ENCODE data around the gene CTNNAL1. TPM values are rescaled to one million over a fixed set of nuclear protein-coding genes. Genes with fewer than 3 reads are reported as not detected.
"Not testable (repeated sequence)": the region's sequence is repeated elsewhere in the genome, so short reads cannot be mapped to it uniquely, and the experiment has no call there.

Gene CTNNAL1, protein sequence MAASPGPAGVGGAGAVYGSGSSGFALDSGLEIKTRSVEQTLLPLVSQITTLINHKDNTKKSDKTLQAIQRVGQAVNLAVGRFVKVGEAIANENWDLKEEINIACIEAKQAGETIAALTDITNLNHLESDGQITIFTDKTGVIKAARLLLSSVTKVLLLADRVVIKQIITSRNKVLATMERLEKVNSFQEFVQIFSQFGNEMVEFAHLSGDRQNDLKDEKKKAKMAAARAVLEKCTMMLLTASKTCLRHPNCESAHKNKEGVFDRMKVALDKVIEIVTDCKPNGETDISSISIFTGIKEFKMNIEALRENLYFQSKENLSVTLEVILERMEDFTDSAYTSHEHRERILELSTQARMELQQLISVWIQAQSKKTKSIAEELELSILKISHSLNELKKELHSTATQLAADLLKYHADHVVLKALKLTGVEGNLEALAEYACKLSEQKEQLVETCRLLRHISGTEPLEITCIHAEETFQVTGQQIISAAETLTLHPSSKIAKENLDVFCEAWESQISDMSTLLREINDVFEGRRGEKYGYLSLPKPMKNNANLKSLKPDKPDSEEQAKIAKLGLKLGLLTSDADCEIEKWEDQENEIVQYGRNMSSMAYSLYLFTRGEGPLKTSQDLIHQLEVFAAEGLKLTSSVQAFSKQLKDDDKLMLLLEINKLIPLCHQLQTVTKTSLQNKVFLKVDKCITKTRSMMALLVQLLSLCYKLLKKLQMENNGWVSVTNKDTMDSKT
- 61.3 TPM for total RNA-seq
- 28.3 TPM for polyA plus RNA-seq

DNA sequence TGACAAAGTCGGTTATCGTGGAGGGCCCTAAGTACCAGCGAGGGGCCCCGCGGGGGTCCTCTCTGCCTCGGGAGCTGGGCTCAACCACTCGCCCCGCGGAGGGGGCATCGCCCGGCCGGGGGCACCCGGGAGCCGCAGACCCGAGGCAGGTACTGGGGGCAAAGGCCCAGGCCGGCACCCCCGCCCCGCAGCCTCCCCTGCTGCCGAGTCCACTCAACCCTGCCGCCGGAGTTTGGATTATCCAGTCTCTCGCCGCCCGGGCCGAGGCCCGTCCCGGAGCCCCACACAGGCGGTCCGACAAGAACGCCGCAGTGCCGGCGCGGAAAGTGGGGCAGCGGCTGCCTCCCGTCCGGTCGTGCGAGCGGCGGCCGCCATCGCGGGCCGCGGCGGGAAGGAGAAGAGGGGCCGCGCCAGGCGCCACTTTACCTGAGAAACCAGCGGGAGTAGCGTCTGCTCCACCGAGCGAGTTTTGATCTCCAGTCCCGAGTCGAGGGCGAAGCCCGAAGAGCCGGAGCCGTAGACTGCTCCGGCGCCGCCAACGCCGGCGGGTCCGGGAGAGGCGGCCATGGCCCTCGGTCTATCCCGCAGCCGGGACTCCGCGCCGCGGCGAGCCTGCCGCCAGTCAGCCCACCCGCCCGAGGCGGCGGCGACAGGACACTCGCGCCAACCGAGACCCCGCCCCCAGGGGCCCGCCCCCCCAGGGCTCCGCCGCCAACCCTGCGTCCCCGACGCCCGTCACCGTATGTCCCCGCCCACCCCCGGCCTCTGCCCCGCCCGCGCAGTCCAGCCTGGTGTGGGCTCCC lies at the start of gene CTNNAL1:
TSS of gene CTNNAL1 (minus strand) at position 624 of the 803 bp plus-strand sequence. CDS start at position 567, 57 bp downstream.
- peak; percentile 50 for DNase-seq (ENCODE audit: extremely low spot score)
- peak within 1 kb of the TSS; percentile 93 for H3K27ac ChIP-seq (ENCODE audit: low read depth)
- no peaks in the 10 kb centered on the region for H3K4me1 ChIP-seq (ENCODE audit: insufficient read depth)
- under 1% methylated on average over 99 of the region's 99 CpGs for WGBS
- peak within 1 kb of the TSS; percentile 89 for H3K4me3 ChIP-seq (ENCODE audit: low read depth, low read length)
- peaks cover 2% of the 10 kb centered on the region for H3K36me3 ChIP-seq (ENCODE audit: insufficient read depth)

DNA sequence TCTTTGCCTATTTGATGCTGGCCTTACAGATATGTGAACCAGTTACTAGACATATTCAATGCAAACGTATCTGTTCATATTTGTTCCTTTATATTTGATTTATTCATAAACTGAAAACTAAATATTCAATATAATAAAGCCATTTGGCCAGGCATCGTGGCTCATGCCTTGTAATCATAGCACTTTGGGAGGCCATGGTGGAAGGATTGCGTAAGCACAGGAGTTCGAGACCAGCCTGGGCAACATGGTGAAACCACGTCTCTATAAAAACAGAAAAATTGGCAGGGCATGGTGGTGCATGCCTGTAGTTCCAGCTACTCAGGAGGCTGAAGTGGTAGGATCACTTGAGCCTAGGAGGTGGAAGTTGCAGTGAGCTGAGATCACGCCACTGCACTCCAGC lies 49.2 kb upstream of the CTNNAL1 start:
- 92% methylated on average over 6 of the region's 6 CpGs for WGBS
- H3K36me3 ChIP-seq (ENCODE audit: insufficient read depth), result peaks cover 6% of the 10 kb centered on the region
- H3K27ac ChIP-seq (ENCODE audit: low read depth), result no peak overlapping the region

DNA sequence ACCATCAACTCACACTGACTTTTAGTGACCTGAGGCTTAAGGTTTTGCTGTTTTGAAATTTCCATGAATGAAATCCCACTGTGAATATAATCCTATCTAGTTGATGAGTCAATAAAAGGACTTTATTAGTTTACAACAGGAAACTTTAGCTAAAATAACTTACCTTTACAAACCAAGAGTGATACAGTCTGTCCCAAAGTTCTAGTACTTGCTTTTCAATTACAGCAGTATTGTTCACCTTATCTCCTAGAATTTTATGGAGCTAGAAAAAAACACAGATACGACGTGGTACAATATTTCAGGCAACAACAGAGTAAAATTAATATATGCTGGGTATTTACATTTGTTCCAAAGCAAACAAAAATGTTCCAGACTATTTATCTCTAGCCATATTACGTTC lies 46.9 kb upstream of the CTNNAL1 start:
- DNase-seq (ENCODE audit: extremely low spot score), result no peak
- 79% methylated on average over 3 of the region's 3 CpGs for WGBS
- Histone ChIP-seq H3K4me1 (ENCODE audit: insufficient read depth) (no peaks in the 10 kb centered on the region), H3K4me3 (ENCODE audit: low read depth, low read length) (no peak overlapping the region), H3K36me3 (ENCODE audit: insufficient read depth) (peaks cover 6% of the 10 kb centered on the region), H3K27ac (ENCODE audit: low read depth) (no peak overlapping the region)

More for the DNA sequence above, 49.2 kb upstream of the CTNNAL1 start:
- Histone ChIP-seq H3K4me1 (ENCODE audit: insufficient read depth) (no peaks in the 10 kb centered on the region), H3K4me3 (ENCODE audit: low read depth, low read length) (no peak overlapping the region)
- no peak for DNase-seq (ENCODE audit: extremely low spot score)

DNA sequence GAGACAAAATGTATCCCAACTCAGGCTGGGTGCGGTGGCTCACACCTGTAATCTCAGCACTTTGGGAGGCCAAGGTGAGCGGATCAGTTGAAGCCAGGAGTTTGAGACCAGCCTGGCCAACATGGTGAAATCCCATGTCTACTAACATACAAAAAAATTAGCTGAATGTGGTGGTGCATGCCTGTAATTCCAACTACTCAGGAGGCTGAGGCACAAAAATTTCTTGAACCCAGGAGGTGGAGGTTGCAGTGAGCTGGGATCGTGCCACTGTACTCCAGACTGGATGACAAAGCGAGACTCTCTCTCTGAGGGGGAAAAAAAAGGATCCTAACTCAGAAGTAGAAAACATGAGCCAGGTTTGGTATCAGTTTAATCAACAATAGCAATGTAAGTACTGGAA lies 39.8 kb upstream of the CTNNAL1 start:
- H3K4me3 ChIP-seq (ENCODE audit: low read depth, low read length); H3K27ac ChIP-seq (ENCODE audit: low read depth); H3K36me3 ChIP-seq (ENCODE audit: insufficient read depth); DNase-seq (ENCODE audit: extremely low spot score); H3K4me1 ChIP-seq (ENCODE audit: insufficient read depth): not testable (repeated sequence)
- 98% methylated on average over 4 of the region's 4 CpGs for WGBS

DNA sequence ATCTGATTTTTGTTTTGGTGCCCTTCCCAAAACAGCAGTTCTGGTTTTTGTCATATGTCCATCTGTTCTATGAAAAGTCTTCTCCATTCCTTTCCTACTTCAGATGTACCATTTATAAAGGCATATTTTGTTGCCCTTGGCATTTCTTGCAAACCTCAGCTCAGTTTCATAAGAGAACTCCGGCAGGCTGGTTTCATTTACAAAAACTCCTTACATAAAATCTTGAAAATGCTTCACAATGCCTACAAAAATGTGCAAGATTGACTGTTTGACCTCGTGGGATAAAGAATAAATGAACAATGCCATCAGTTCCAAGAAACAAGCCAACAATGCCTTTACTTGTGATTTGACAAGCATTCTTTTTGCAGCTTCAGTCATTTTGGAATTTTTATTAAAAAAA lies 39.1 kb upstream of the CTNNAL1 start:
- H3K27ac ChIP-seq (ENCODE audit: low read depth), result no peak overlapping the region
- H3K4me1 ChIP-seq (ENCODE audit: insufficient read depth), result no peaks in the 10 kb centered on the region
- peaks cover 8% of the 10 kb centered on the region for H3K36me3 ChIP-seq (ENCODE audit: insufficient read depth)
- no peak overlapping the region for H3K4me3 ChIP-seq (ENCODE audit: low read depth, low read length)
- DNase-seq (ENCODE audit: extremely low spot score), result no peak
- WGBS, result 85% methylated on average over 2 of the region's 2 CpGs

DNA sequence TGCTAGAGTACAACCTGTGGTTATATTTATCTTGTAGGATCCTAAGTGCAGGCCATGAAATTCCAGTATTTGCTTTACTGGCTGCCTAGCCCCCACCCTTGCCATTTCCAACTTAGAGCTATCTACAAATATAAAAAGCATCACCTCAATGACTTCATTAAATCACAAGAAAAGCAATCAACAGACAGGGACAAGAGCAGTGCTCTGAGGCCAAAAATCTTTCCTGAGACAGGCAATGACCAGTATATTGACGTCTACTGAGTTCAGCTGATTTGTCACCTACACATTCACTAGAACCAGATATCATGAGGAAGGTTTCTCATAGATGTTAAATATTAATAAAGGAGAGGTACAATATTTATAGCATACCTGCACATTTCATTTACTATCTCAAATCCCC lies 38.4 kb upstream of the CTNNAL1 start:
- DNase-seq (ENCODE audit: extremely low spot score), result no peak
- no peaks in the 10 kb centered on the region for H3K4me1 ChIP-seq (ENCODE audit: insufficient read depth)
- peaks cover 10% of the 10 kb centered on the region for H3K36me3 ChIP-seq (ENCODE audit: insufficient read depth)
- H3K4me3 ChIP-seq (ENCODE audit: low read depth, low read length), result no peak overlapping the region
- no peak overlapping the region for H3K27ac ChIP-seq (ENCODE audit: low read depth)
- 92% methylated on average over 1 of the region's 1 CpG for WGBS

DNA sequence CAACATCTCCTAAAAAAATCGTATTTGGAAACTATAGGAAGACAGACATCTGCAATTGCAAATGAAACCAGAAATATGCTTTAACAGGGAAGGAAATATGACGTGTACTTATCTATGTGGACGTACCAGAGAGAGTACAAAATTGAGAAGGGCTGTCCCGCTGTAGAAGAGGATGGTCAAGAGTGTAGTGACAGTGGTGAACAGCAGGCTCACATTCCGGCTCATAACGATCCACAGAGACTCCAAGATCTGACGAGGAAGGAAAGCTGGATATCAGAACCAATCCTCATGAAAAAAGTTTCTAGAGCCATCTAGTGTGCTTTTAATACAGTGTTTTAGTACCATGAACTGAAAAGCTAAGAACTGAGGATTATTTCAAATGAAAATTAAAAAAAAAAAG lies 37.1 kb upstream of the CTNNAL1 start:
- WGBS, result 70% methylated on average over 7 of the region's 7 CpGs
- H3K4me1 ChIP-seq (ENCODE audit: insufficient read depth), result no peaks in the 10 kb centered on the region
- H3K36me3 ChIP-seq (ENCODE audit: insufficient read depth), result peaks cover 12% of the 10 kb centered on the region
- H3K27ac ChIP-seq (ENCODE audit: low read depth), result no peak overlapping the region
- no peak for DNase-seq (ENCODE audit: extremely low spot score)
- no peak overlapping the region for H3K4me3 ChIP-seq (ENCODE audit: low read depth, low read length)

DNA sequence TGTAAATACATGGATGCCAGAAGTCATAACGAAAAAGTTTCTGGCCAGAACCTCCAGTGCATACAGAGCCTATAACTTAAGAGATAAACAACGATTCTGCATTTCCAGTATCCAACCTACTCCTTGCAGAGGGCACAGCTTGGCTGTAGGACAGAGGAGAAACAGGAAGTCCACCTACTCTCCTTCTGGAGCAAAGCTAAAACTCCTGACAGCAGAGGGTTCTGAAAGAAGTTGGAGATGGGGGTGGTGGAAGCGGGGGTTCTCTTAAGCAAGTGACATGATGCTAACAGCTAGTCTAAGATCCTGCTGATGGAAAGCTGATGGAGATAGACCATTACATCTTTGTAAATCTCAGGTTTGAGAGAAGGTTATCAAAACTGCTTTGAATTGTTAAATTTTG lies 35.5 kb upstream of the CTNNAL1 start:
- Histone ChIP-seq H3K4me3 (ENCODE audit: low read depth, low read length) (no peak overlapping the region), H3K36me3 (ENCODE audit: insufficient read depth) (peaks cover 12% of the 10 kb centered on the region), H3K27ac (ENCODE audit: low read depth) (no peak overlapping the region), H3K4me1 (ENCODE audit: insufficient read depth) (no peaks in the 10 kb centered on the region)
- WGBS, result 92% methylated on average over 3 of the region's 3 CpGs
- DNase-seq (ENCODE audit: extremely low spot score), result no peak

DNA sequence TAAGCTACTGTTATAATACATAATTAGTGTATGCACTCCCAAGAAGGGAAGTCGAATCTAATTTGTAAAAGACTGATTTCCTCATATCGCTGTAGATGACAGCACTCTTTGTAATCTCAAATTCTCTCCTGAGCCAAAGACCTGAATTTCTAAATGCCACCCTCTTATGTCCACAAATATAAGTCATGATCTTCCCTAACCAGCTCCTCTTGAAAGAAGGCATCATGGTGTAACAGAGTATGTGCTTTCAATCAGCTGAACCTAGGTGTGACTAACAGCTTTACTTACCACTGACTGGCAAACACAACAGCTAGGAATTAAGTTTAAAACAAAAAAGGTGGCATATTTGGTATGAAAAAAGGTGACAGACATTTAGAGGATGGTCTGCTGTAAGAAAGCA lies 34.0 kb upstream of the CTNNAL1 start:
- no peak for DNase-seq (ENCODE audit: extremely low spot score)
- H3K4me1 ChIP-seq (ENCODE audit: insufficient read depth), result no peaks in the 10 kb centered on the region
- no peak overlapping the region for H3K4me3 ChIP-seq (ENCODE audit: low read depth, low read length)
- H3K36me3 ChIP-seq (ENCODE audit: insufficient read depth), result peaks cover 14% of the 10 kb centered on the region
- 93% methylated on average over 2 of the region's 2 CpGs for WGBS
- H3K27ac ChIP-seq (ENCODE audit: low read depth), result no peak overlapping the region

DNA sequence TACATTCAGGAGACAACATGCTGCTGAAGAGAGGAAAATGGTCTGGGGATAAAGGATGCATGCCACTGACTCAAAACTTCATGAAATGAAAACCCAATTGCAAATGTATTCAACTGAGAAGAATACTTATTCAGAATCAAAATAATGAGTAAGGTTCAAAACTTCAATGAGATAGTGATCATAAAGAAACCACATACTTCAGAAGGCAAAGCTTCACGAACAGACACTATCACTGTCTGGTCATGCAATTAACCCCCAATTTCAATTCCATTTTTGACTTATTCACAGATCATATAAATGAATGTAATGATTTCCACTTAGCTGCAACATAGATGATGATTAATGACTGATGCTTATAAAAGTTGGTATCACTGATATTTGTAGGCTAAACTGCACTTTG lies 33.0 kb upstream of the CTNNAL1 start:
- 83% methylated on average over 1 of the region's 1 CpG for WGBS
- Histone ChIP-seq H3K4me3 (ENCODE audit: low read depth, low read length) (no peak overlapping the region), H3K36me3 (ENCODE audit: insufficient read depth) (peaks cover 14% of the 10 kb centered on the region), H3K4me1 (ENCODE audit: insufficient read depth) (no peaks in the 10 kb centered on the region), H3K27ac (ENCODE audit: low read depth) (no peak overlapping the region)
- no peak for DNase-seq (ENCODE audit: extremely low spot score)

DNA sequence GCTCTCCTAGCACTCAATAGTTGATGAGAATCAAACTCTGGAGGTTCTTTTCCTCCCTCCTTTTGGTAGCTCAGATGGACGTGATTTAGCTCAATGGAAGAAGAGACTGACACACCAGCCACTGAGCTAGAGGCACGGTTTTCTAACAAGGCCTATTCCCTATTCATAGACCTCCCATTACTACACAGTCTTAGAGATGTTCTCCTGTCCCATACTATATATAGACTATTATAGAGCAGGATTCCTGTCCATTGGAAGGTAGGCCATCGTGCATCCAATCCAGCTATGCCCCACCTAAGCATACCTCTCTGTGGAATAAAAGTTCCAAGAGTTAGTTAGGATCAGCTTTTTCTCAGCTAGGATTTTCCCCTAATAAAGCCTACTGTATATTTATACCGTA lies 30.3 kb upstream of the CTNNAL1 start:
- DNase-seq (ENCODE audit: extremely low spot score), result no peak
- H3K36me3 ChIP-seq (ENCODE audit: insufficient read depth), result peaks cover 8% of the 10 kb centered on the region
- WGBS, result 97% methylated on average over 4 of the region's 4 CpGs
- no peaks in the 10 kb centered on the region for H3K4me1 ChIP-seq (ENCODE audit: insufficient read depth)
- no peak overlapping the region for H3K27ac ChIP-seq (ENCODE audit: low read depth)
- no peak overlapping the region for H3K4me3 ChIP-seq (ENCODE audit: low read depth, low read length)

DNA sequence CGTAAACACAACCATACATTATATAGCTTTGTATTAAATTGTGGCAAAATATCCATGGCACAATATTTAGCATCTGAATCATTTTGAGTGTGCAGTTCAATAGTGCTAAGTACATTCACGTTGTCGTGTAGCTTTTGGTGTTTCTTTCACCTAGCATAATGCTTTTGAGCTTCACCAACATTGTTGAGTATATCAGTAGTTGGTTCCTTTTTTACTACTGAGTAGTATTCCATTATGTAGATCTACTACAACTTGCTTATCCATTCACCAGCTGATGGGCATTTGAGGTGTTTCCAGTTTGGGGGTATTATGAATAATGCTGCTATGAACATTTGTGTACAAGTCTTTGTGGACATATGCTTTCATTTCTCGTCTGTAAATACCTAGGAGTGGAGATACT lies 27.3 kb upstream of the CTNNAL1 start:
- Histone ChIP-seq H3K36me3 (ENCODE audit: insufficient read depth) (peaks cover 2% of the 10 kb centered on the region), H3K4me1 (ENCODE audit: insufficient read depth) (no peaks in the 10 kb centered on the region), H3K4me3 (ENCODE audit: low read depth, low read length) (no peak overlapping the region), H3K27ac (ENCODE audit: low read depth) (no peak overlapping the region)
- DNase-seq (ENCODE audit: extremely low spot score), result no peak
- 99% methylated on average over 4 of the region's 4 CpGs for WGBS

DNA sequence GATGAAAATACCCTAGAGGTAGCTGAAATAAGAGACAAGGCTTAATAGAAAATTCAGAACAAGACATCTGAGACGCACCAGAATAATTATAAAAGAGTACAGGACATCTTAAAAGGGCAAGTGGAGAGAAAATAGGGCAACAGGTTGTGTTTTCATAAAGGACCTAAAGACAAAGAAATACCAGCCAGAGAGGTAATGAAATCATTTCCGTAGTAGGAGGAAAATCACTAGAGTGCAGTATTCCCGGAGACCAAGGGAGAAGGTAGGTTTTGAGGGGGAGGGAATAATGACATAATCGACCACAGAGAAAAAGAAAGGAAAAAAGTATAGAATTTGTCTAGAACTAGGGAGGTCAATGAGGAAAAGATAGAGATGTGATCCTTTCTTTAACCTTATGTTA lies 26.2 kb upstream of the CTNNAL1 start:
- H3K4me1 ChIP-seq (ENCODE audit: insufficient read depth), result no peaks in the 10 kb centered on the region
- H3K36me3 ChIP-seq (ENCODE audit: insufficient read depth), result peaks cover 2% of the 10 kb centered on the region
- H3K4me3 ChIP-seq (ENCODE audit: low read depth, low read length), result no peak overlapping the region
- 92% methylated on average over 4 of the region's 4 CpGs for WGBS
- no peak overlapping the region for H3K27ac ChIP-seq (ENCODE audit: low read depth)
- no peak for DNase-seq (ENCODE audit: extremely low spot score)

Data from urinary bladder (tissue), 4 donors.